RKO (cell line): ENCODE results near the gene PRPF19.
A peak's percentile ranks its signal among the peaks of the same experiment; 100 is the strongest.

Source experiments
- DNase-seq: peaks from one replicate; pipeline ENCODE4 v3.0.0-alpha.2; 2016; ENCODE audit warnings: low spot score

PRPF19 gene

GRCh38 chr11:60905551-60906113 lies 753 bp downstream of the PRPF19 start:
- DNase-seq, result peak; percentile 80

- DNase-seq, result no peak
These were observed 1.3 kb downstream of the PRPF19 start for GRCh38 chr11:60905047-60905446.

GRCh38 chr11:60902625-60903024 lies 3.8 kb downstream of the PRPF19 start:
- DNase-seq, result no peak

DNA sequence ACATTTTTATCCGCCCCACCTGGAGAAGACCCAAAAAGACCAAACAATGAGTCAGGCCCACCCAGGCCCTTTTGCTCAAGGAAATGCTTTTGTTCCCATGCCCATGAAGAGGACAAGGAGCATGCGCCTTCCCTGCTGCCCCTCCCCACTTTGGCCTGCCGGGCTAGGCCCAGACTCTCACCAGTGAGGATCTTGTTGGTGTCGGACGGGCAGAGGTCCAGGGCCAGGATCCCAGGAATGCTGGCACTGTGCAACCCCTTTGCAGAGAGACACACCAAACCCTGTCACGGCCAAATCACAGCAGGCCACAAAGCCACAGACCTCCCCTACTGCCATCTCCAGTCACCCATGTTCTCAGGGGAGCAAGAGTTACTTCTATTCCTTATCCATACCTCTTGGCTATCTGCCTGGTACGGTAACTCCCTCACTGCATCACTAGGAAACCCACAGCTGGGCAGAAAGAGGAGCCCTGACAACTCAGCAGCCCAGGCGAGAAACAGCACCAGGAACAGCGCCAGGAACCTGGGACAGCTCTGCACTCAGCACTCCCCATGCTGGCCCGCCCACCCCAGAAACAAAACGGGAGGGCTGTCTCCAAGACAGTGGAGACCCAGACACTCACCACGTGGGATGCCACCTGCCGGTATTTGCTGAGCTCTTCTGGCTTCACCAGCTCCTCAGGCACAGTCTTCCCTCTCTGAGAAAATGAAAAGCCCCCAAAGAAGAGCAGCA lies 5.5 kb downstream of the PRPF19 start:
- DNase-seq, result no peak

DNA sequence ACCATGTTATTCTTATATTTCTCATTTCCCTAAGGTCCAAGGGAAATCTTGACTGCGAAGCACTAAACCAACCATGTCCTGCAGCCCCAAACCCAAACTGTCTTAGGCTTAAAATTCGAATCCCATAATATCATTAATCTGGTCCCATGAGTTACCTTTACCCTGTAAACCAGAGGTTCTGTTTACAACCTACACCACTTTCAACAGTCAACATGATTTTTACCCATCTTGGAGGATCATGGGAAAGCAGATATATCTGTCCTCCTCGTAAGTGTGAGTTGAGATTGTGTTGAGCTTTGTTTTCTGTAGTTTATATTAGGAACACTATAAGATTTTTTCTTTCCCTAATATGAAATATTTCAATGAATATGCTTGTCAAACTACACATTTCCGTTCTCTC lies 6.4 kb downstream of the PRPF19 start:
- no peak for DNase-seq

DNA sequence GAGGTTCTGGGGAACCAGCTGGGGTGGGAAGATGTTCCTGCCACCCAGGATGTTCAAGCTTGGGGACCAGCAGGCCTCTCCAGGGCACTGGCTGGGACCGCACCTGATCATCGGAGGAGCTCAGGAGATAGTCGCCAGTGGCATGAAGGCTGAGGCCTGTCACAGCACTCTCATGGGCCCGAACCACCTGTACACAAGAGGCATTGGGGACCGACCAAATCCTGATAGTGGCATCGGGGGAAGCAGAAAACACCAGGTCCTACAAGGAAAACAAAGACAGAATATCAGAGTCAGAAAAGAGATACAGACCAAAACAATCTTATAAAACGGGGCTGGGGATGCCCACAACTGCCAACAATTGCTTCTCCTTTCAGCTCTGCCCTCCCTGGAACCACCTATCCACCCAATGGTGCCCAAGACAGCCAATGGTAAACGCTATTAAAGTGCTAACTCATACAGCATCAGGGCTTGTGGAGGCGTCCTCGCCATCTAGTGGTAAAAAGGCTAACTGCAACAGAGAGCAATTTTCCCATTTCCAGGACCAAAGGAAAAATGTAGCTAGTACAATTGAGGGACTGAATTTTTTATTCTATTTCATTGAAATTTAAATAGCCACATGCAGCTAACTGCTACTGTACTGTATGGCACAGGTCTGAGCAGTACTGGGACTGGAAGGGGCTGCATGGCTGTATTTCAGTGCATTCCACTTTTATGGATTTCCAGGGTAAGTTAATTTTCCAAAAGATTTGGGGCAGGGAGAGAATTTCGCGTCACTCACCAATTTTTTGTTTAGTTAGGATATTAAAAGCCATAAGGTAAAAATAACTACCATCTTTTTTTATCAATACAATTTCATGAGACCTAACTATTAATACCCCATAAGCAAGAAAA lies 7.1 kb downstream of the PRPF19 start:
- DNase-seq, result peak; percentile 76

- DNase-seq, result no peak
These were observed 8.9 kb downstream of the PRPF19 start for GRCh38 chr11:60897496-60897895.

DNA sequence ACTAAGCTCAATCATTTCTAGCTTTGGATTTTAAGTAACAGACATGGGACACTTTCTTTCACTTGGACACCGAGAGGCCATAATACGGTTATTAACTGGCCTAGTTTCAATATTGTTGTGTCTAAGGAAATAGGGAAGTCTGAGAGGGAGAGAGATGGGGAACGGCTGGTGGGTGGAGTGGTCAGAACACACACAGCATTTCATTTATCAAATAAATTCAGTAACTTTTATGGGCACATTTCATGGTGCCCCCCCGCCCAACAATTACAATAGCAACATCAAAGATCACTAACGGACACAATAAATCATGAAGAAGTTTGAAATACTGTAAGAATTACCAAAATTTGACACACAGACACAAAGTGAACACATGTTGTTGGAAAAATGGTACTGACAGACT lies 10.7 kb downstream of the PRPF19 start:
- DNase-seq, result no peak

GRCh38 chr11:60891103-60891741 lies 15.2 kb downstream of the PRPF19 start:
- DNase-seq, result no peak

DNA sequence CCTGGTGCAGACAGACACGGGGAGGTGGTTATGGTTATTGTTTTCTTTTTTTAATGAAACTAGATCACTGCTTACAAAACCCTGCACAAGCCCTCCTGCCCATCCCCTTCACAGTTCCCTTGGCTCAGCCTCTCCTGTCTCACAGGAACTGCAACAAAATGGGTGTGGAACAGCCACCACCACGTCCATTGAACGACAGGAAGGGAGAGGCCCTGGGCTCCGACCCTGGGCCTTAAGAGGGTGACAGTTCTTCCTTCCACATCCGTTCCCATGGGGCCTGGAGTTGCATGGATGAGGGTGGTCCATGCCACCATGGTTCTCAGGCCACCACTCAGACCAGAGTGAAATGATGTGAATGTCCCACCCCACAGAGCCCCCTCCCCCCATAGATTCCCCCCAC lies 15.7 kb downstream of the PRPF19 start:
- DNase-seq, result no peak

DNA sequence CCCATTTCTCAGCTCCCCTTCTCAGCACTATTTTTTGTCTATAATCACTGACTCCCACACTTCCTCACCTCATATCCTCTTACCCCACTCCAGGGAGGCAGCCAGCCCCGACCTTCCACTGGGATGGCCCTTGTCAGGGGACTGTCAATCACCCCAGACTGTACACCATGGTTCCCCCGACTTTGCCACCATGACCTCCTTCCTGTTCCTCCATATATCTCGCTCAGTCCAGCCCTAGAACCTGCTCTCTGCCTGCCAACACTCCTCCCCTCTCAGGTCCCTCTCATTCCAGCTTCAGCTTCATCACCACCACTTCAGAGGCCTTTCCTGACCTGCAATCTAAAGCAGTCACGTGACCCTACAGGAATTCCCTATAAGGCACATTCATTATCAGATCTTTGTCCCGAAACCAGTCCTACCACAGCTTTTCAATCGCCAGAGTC lies 16.5 kb downstream of the PRPF19 start:
- DNase-seq, result no peak

DNA sequence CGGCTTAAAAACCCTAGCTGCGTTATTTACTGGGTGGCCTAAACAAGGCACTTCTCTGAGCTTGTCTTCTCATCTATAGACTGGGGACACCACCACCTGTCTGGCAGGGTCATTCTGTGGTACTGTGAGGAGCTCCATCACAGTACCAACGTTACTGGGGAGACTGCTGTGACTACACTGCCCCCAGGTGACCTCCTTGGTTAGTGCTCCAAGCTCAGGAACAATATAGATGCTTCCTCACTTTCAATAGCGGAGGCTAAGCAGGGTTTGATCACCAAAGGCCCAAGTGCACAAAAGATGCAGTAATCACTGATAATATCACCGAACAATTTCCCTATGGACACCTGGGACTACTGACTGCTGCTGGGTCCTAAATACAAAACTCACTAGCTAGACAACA lies 18.8 kb downstream of the PRPF19 start:
- DNase-seq, result peak; percentile 39

DNA sequence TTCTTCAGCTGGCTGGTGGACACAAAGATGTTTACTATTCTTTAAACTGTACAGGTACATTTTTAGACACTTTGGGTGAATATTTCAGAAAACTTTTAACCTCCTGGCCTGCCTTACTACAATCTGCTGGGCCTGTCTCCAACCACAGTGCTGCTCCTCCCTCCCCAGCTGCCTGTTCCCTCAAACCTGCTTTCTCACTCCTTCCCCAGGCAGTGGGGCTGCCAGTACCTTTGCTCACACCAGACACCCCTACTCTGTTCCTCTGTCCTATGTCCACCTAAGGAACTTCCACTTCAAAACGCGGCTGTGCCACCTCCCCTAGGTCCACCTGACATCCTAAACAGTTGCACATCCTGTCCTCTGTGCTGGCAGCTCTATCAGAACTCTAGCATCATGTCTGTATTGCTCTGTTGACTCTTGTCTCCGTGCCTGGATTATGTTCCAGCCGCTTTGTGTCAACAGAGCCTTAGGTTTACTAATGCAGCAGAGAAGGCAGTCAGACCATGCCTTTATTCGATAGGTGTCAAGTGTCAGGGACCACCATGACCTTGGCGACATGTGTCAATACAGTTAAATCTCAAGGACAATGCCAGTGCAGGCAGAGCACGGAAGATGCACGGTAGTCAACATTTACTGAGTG lies 25.6 kb downstream of the PRPF19 start:
- DNase-seq, result no peak

- no peak for DNase-seq
These were observed 26.3 kb downstream of the PRPF19 start for GRCh38 chr11:60879971-60880588.

DNA sequence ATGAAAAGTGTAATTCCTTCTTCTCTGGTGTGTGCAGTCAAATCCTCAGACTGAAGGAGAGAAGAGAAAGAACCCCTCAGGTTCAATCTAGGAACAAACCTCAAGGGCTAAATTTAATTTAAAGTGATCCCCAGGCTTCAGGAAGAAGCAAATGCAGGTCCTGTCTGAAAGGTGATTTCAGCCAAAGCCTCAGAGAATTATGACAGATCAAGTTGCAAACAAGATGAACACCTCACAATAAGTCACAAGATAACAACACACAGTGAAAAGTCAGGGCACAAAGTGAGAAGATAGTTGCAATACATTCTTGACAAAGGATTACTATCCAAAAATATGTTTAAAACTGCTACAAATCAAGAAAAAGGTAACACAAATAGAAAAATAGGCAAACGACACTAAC lies 27.3 kb downstream of the PRPF19 start:
- no peak for DNase-seq

DNA sequence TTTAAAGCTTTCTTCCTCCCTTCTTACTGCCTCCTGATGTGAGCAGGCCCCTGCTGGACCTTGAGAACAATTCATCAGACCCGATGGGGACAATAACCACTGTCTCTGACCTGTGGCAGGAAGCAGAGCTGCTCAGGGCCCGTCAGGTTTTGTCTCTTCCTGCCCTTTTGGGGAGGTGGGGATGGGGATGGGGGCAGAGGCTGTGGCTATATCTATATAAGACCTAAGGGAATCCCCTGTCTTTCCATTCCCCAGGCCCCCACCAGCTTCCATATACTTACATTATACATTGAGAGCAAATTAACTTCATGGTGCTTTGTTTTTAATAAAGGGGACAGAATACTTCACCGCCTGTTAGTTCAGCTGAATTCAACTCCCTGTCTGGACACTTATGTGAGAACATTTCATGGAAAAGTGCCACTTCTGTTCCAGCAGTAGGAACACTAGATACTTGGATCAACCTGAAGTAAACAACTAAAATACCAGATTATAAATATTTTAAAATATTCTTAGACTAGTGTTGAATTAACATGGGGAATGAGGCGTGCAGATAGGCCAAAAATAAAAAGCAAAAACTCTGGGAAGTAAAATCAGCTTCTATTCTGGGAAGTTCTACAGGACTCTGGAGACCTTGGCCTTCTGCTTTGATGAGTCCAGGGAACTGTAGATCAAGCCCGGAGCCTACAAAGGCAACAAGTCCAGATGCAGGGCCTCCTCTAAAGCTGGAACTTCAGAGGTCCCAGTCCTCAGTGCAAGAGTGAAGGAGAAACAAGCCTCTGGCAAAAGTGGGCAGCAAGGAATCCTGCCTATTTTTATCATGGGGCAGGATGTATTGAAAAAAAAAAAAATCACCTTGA lies 27.9 kb downstream of the PRPF19 start:
- DNase-seq, result no peak

DNA sequence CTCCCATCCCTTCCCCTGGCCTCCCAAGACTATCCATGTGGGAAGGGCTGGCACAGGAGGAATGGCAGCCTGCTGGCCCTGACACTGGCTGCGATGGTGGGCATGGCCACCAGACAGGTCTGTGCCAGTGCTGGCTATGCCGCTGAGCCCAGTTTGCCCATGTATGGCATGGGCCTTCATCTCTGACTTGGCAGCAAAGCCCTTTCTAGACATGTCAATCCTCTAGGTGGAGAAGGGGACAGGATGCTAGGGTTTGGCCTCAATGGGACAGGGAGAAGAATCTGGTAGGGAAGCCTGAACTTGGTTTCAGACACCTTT lies 30.3 kb downstream of the PRPF19 start:
- no peak for DNase-seq

DNA sequence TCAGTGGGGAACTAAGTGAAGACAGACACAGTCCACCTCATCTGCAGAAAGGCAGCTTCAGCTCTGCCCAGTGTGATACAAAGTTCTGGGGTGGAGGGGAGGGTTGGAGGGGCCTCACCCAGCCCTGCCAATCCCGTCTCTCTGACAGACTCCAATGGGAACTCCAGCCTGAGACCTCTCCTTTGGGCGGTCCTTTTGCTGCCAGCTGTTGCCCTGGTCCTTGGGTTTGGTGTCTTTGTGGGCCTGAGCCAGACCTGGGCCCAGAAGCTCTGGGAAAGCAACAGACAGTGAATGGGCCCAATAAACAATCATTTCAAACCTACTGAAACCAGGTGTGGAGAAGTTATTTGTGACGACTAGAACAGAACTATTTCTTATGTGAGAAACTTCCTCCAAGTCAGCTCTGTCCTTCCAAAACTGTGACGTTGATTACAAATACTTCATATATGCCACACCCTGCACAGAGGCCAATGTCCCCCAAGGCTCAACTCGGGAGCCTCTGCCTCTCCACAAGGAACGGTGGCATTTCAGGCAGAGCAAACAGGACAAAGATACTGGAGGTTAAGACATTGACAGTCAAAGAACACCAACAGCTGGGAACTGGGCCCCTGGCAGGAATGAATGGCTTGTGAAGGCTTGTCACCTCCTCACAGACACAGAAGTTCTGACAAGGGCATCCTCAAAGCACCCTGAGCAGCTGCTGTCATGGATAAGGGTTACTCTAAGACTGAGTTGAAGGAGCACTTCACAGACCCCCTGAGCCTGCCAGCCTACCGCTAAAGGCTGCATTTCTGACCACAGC lies 30.8 kb downstream of the PRPF19 start:
- DNase-seq, result no peak

GRCh38 chr11:60874421-60875365 lies 31.7 kb downstream of the PRPF19 start:
- no peak for DNase-seq
